Measurements from ENCODE around the gene CTDP1.

GRCh38 chr18:79643054-79643984 lies 36.3 kb upstream of the CTDP1 start:
- TF ChIP-seq, protein P1, sequence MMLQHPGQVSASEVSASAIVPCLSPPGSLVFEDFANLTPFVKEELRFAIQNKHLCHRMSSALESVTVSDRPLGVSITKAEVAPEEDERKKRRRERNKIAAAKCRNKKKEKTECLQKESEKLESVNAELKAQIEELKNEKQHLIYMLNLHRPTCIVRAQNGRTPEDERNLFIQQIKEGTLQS (IDR thresholded peaks at IDR 0.05), result no peak
- TF ChIP-seq, protein P1 (CRISPR knock-in tag; conservative IDR thresholded peaks at IDR 0.05), result no peak
- TF ChIP-seq JUNB (CRISPR knock-in tag; conservative IDR thresholded peaks at IDR 0.05), result no peak
- no peak for TF ChIP-seq TCF7 (IDR thresholded peaks at IDR 0.05; ENCODE audit: borderline replicate concordance)
- TF ChIP-seq SIN3A (IDR thresholded peaks at IDR 0.05; ENCODE audit: borderline replicate concordance in 2 of 2, control insufficient read depth in 1 of 2, low read depth in 2 of 2, low read length in 2 of 2), result no peak
- TF ChIP-seq ZBTB8A (IDR thresholded peaks at IDR 0.05; ENCODE audit: partially characterized antibody), result no peak
- no peak for TF ChIP-seq HIVEP1 (CRISPR knock-in tag; IDR thresholded peaks at IDR 0.05)
- no peak for TF ChIP-seq SMARCE1 (IDR thresholded peaks at IDR 0.05)
- no peak for TF ChIP-seq NFIC (IDR thresholded peaks at IDR 0.05)
- TF ChIP-seq MXI1 (IDR thresholded peaks at IDR 0.05; ENCODE audit: low read depth, low read length), result no peak
- TF ChIP-seq ZNF668 (CRISPR knock-in tag; IDR thresholded peaks at IDR 0.05), result no peak
- no peak for TF ChIP-seq NCOA2 (IDR thresholded peaks at IDR 0.05; ENCODE audit: partially characterized antibody in 2 of 2)
- TF ChIP-seq ZNF347 (CRISPR knock-in tag; IDR thresholded peaks at IDR 0.05; ENCODE audit: low read depth), result no peak
- no peak for TF ChIP-seq CTCF (IDR thresholded peaks at IDR 0.05 in 2 of 3, conservative IDR thresholded peaks at IDR 0.05 in 1 of 3; ENCODE audit: insufficient read depth in 2 of 3, low read depth in 1 of 3, low read length in 3 of 3)
- TF ChIP-seq GTF2A2 (tag; IDR thresholded peaks at IDR 0.05), result no peak
